ENCODE data around the gene UAP1L1. TPM values are rescaled to one million over a fixed set of nuclear protein-coding genes. Genes with fewer than 3 reads are reported as not detected.

The UAP1L1 gene
- total and polyA plus RNA-seq, 2 of the 4 experiments (the other 2 are of a cell fraction), result 2.3 to 9.8 TPM

GRCh38 chr9:137071282-137071681 is 6.0 kb upstream of the UAP1L1 start:
- Histone ChIP-seq H2BK5ac (ENCODE audit: low read depth, low read length, poor library complexity, severe bottlenecking) (no peak overlapping the region), H3K9me3 (ENCODE audit: control insufficient read depth, insufficient read depth, low read length) (no peaks in the 10 kb centered on the region), H4K91ac (ENCODE audit: insufficient read depth, low read depth, low read length) (peak overlapping the region; percentile 76), H3K23ac (ENCODE audit: low read depth, low read length) (no peak overlapping the region), H4K8ac (ENCODE audit: low read depth in 2 of 2, low read length in 2 of 2) (peak overlapping the region; percentile 74 to 79; a peak in 3 of 4 replicates), H4K20me1 (ENCODE audit: insufficient read depth, low read length) (no peaks in the 10 kb centered on the region), H3K27ac (ENCODE audit: insufficient read depth, low read length) (no peak overlapping the region), H3K4me1 (ENCODE audit: control insufficient read depth, insufficient read depth, low read length) (peaks cover 3% of the 10 kb centered on the region; the same call in 1 of the 2 replicates), H2AFZ (replicated peaks; ENCODE audit: low read length, poor library complexity) (peak overlapping the region; percentile 90), H3K9me1 (ENCODE audit: insufficient read depth, low read length) (no peaks in the 10 kb centered on the region), H3K9ac (ENCODE audit: low read depth, low read length) (peak overlapping the region; percentile 23; the same call in 1 of the 2 replicates), H3K18ac (ENCODE audit: low read depth, low read length) (no peak overlapping the region), H3K79me1 (ENCODE audit: low read depth in 1 of 2, low read length in 2 of 2) (peaks cover 2 to 11% of the 10 kb centered on the region in 2 experiments), H3K4me3 (ENCODE audit: insufficient read depth, low read depth, low read length) (no peak overlapping the region), H3K27me3 (ENCODE audit: control insufficient read depth, insufficient read depth, low read length) (no peaks in the 10 kb centered on the region; the same call in 1 of the 2 replicates), H2BK20ac (ENCODE audit: low read depth, low read length) (no peak overlapping the region), H2AK5ac (ENCODE audit: low read depth, low read length) (peak overlapping the region; percentile 70; the same call in 1 of the 2 replicates), H2AK9ac (replicated peaks; ENCODE audit: low read depth, low read length, poor library complexity) (peak overlapping the region; percentile 44), H2BK120ac (ENCODE audit: low read depth, low read length) (no peak overlapping the region), H3K14ac (replicated peaks; ENCODE audit: low read depth, low read length) (no peak overlapping the region), H4K5ac (ENCODE audit: low read depth, low read length) (no peak overlapping the region), H3K4ac (ENCODE audit: low read depth, low read length) (peak overlapping the region; percentile 43; the same call in 1 of the 2 replicates), H3K56ac (ENCODE audit: extremely low read depth, insufficient read depth, low read length) (no peak overlapping the region), H3K4me2 (ENCODE audit: low read depth, low read length) (no peak overlapping the region), H2BK15ac (ENCODE audit: low read depth, low read length) (no peak overlapping the region), H3K36me3 (ENCODE audit: control insufficient read depth, insufficient read depth, low read length) (no peaks in the 10 kb centered on the region)
- POLR2A ChIA-PET (ENCODE audit: unreplicated experiment), result no interaction called here
- no CpG with 5 or more reads among the region's 2 CpGs for WGBS, 2 experiments (ENCODE audit: extremely low coverage in 2 of 2, insufficient read length in 1 of 2)
- DNase-seq, result no peak
- intact Hi-C loops (cut with micrococcal nuclease) (no loop called here), dilution Hi-C loops (cut with HindIII; ENCODE audit: low sequenced_read_pairs, unreplicated experiment) (no loop called here), in situ Hi-C loops (cut with MboI; ENCODE audit: low sequenced_read_pairs) (no loop called here)
- no peak for ATAC-seq (ENCODE audit: low read depth)
- no peak for TF ChIP-seq MAZ (IDR thresholded peaks at IDR 0.05; ENCODE audit: borderline replicate concordance, low read depth, low read length)
- no peak for TF ChIP-seq ELK1 (IDR thresholded peaks at IDR 0.05; ENCODE audit: borderline replicate concordance, low read depth, low read length)
- no peak for TF ChIP-seq MXI1 (IDR thresholded peaks at IDR 0.05; ENCODE audit: borderline replicate concordance, low read depth, low read length)
- no peak for TF ChIP-seq MAFK (IDR thresholded peaks at IDR 0.05; ENCODE audit: low read depth, low read length)
- no peak for TF ChIP-seq USF2 (IDR thresholded peaks at IDR 0.05; ENCODE audit: low read depth, low read length)
- TF ChIP-seq CHD1 (IDR thresholded peaks at IDR 0.05; ENCODE audit: low read depth, low read length), result no peak
- TF ChIP-seq CEBPB (IDR thresholded peaks at IDR 0.05; ENCODE audit: low read depth, low read length), result no peak
- TF ChIP-seq NFE2L2 (IDR thresholded peaks at IDR 0.05; ENCODE audit: low read depth, low read length), result no peak
- no peak for TF ChIP-seq RAD21 (IDR thresholded peaks at IDR 0.05; ENCODE audit: low read length)
- BruUV-seq (replicated peaks), result no TSS peak
- CTCF ChIA-PET, result interaction anchor here (1.0 kb wide), 1 partner anchor 19 kb away, joined by 3 read pairs; no protein-coding TSS in a partner anchor
